Spinal cord (tissue), 10 donors: ENCODE data around the gene SIX2. TPM values are rescaled to one million over a fixed set of nuclear protein-coding genes. Genes with fewer than 3 reads are reported as not detected.
A peak's percentile ranks its signal among the peaks of the same experiment; 100 is the strongest.

Experiments used
- DNase-seq, 6 donors: peaks; one replicate each; pipeline versions ENCODE4 v3.0.0 to v3.0.0-alpha.2; 2013 to 2015; ENCODE audit warnings: low spot score in 6 of 6, low read depth in 4 of 6
- H3K27ac ChIP-seq: one replicate; pipeline ENCODE4 v1.5.1; 2013; ENCODE audit warnings: low read depth, low read length, control low read depth
- H3K27me3 ChIP-seq: one replicate; pipeline ENCODE4 v1.6.1; 2013; ENCODE audit warnings: low read length; ENCODE audit not compliant: control insufficient read depth, insufficient read depth
- H3K36me3 ChIP-seq: one replicate; pipeline ENCODE4 v1.6.1; 2013; ENCODE audit warnings: low read length; ENCODE audit not compliant: control insufficient read depth, insufficient read depth
- H3K4me1 ChIP-seq: one replicate; pipeline ENCODE4 v1.6.1; 2013; ENCODE audit warnings: low read length; ENCODE audit not compliant: control insufficient read depth, insufficient read depth
- H3K4me3 ChIP-seq: one replicate; pipeline ENCODE4 v1.5.1; 2013; ENCODE audit warnings: low read depth, low read length, control low read depth
- H3K9me3 ChIP-seq: one replicate; pipeline ENCODE4 v1.6.1; 2013; ENCODE audit warnings: low read length; ENCODE audit not compliant: control insufficient read depth, insufficient read depth
- WGBS: methylation state at CpG from one replicate; pipeline ENCODE4 v1.1.5; 2013; ENCODE audit warnings: missing lambda C conversion rate; ENCODE audit not compliant: insufficient coverage; 5-methylcytosine and 5-hydroxymethylcytosine counted together
- polyA plus RNA-seq, 2 donors: library from polyadenylated mRNA; unstranded; fragments of 120-200 nt; gene quantifications; one replicate each; pipeline ENCODE4 v1.2.1, GENCODE V29; 2013; ENCODE audit not compliant: insufficient read length in 2 of 2
- total RNA-seq, 2 donors: library from RNA; depleted of rRNA in 1 of 2; stranded (reverse); fragments of 120-200 nt in 1 of 2; fragments of >200 nt in 1 of 2; gene quantifications; one replicate each; pipeline versions ENCODE4 v1.2.3 to v1.2.4, GENCODE V29; 2013 to 2014
- donor health status: healthy.

SIX2 gene
- total and polyA plus RNA-seq, 4 donors: 0.16 to 5.5 (median 0.90) TPM

DNA sequence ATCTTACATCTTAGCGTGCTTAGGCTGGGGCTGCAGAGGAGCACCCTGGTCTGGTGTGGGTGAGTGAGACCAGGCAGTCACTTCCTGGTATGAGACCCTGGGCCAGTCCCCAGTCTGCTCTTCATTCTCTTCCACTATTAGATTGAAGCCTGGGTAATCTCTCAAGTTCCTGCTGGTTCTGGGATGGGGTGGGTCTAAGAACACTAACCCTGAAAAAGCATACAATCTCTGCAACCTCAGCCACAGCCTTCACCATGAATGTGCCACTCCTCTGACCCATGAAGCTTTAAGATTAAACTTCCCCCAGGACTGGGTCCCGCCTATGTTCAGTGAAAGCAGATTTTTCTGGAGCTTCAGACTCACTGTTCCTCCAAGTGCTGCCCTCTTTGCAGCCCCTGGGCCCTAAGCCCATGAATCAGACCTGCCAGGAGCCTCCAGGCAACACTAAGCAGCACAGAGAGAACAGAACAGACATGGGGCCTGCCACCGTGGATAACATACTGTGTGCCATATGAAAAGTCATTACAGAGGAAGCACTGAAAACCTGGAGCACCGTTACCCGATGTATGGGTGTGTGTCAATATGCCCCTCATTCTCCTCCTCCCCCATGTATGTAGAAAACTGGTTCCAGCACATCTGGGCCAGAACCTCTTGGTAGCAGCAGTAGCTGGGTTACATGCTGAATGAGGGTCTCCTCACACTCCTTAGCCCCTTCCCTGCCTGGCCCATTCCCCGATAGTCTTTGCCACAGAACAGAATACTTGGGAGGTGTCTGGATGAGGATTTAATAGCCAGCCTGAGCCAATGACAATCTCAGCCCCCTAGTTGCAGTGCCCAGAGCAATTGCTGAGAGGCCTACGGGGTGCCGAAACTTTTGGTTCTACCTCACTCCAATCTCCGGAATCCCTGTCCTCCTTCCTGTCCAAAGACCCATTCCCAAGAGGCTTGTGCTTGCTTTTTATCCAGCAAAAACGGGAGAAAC lies 2.7 kb upstream of the SIX2 start:
- peaks cover 47% of the 10 kb centered on the region for H3K4me1 ChIP-seq
- H3K27ac ChIP-seq: no peak overlapping the region
- 27% methylated on average over 7 of the region's 10 CpGs for WGBS
- peaks cover 89% of the 10 kb centered on the region for H3K27me3 ChIP-seq
- no peaks in the 10 kb centered on the region for H3K9me3 ChIP-seq
- no peak for DNase-seq
- H3K36me3 ChIP-seq: no peaks in the 10 kb centered on the region
- H3K4me3 ChIP-seq: no peak overlapping the region

DNA sequence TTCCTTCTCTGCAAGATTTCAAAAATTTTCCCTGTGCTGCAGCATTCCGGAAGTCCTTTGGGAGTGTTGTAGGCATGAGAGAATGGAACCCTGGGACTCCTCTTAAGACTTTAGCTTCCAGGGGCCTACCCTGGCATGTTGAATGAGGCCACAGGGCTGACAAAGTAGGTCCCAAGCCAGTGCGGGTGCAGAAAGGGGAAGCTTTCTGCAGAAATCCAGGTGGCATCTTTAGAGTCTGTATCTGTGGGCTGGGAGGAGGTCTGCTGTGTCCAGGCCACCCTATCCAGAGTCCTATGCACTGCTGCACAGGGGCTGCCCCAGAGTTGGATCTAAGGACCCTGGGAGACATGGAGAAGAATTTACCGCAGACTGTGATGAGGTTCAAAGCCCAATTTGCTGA lies 1.9 kb upstream of the SIX2 start:
- peaks cover 94% of the 10 kb centered on the region for H3K27me3 ChIP-seq
- H3K9me3 ChIP-seq: no peaks in the 10 kb centered on the region
- no peaks in the 10 kb centered on the region for H3K36me3 ChIP-seq
- 36% methylated on average over 3 of the region's 3 CpGs for WGBS
- DNase-seq: no peak
- H3K4me1 ChIP-seq: peaks cover 50% of the 10 kb centered on the region
- H3K4me3 ChIP-seq: no peak overlapping the region
- H3K27ac ChIP-seq: no peak overlapping the region

DNA sequence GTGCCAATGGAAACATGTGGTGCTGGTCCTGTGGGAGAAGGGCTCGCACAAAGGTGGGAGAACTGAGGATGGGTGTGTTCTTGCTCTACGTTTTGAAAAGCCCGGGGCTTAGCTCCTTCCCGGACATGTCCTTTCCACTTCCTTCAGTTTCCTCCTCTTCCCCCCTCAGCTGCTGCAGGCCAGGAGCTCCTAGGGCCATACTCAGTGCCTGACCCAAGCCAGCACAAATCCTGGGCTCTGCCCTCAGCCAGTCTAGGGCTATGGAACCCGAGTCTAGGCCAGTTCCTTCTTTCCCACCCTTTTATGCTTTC lies 1.4 kb upstream of the SIX2 start:
- 0% methylated on average over 4 of the region's 5 CpGs for WGBS
- no peak overlapping the region for H3K27ac ChIP-seq
- H3K36me3 ChIP-seq: no peaks in the 10 kb centered on the region
- peaks cover 53% of the 10 kb centered on the region for H3K4me1 ChIP-seq
- no peaks in the 10 kb centered on the region for H3K9me3 ChIP-seq
- peaks cover 96% of the 10 kb centered on the region for H3K27me3 ChIP-seq
- H3K4me3 ChIP-seq: peak overlapping the region; percentile 43
- no peak for DNase-seq

DNA sequence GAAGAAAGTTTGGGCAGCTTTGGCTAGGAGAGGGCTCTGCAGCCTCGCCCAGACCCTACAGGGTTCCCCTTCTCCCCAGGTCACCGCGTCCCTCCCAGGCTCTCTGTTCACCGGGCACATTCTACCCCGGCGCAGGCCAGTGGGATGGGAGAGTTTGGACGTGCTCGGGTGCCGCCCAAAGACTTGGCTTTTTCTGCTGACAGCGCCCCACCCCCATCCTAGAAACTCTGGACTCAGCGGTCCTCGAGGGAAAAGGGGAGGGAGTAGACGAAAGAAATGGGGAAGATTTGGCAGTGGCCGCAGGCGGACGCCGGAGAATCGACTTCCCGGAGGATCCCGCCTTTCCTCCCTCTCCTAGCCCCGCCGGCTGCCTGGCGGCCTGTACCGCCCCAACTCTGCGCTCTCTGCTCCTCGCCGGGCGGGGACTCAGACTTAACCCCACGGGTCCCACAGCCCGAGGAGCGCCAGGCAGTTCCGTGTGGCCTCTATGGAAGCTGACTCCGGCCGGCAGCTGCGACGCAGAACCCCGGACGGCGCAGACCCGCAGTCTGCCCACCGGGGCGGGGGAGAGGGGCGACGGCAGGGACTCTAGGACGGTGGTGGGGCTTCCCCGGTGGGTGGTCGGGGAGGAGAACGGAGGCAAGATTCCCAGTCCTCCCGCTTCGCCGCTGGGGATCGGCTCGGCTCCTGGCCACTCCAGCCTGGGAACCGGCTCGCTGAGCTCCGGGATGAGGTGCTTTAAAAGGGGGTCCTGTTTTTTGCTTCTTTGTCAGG lies 863 bp upstream of the SIX2 start:
- Histone ChIP-seq H3K27ac (peak overlapping the region; percentile 64), H3K36me3 (no peaks in the 10 kb centered on the region), H3K4me1 (peaks cover 56% of the 10 kb centered on the region), H3K4me3 (peak overlapping the region; percentile 43), H3K9me3 (no peaks in the 10 kb centered on the region), H3K27me3 (peaks cover 96% of the 10 kb centered on the region)
- under 1% methylated on average over 35 of the region's 56 CpGs for WGBS
- DNase-seq: peak in 1 of 6 donors; percentile 71

DNA sequence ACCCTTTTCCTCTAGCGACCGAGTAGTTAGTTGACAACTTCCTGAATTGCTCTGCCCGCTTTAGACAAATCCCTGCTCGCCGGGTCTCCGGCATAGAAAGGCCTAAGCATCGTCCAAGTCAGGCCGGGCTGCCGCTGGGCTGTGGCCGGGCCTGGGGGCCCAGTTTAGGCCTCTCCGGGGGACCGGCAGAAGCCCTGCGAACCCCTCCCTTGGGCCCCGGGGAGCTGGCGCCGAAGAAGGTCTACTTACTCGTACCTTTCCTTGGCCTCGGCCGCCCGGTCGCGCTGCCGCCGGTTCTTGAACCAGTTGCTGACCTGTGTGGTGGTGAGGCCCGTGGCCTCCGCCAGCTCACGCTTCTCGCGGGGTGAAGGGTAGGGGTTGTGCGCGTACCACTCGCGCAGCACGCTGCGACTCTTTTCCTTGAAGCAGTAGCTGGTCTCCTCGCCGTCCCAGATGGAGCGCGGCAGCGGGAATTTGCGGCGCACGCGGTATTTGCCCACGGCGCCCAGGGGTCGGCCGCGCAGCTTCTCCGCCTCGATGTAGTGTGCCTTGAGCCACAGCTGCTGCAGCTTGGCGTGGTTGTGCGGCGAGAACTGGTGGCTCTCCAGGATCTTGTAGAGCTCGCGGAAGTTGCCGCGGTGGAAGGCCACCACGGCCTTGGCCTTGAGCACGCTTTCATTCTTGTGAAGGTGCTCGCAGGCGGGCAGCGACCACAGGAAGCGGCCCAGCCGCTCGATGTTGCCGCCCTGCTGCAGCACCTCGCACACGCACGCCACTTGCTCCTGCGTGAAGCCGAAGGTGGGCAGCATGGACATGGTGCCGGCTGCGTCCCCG lies 739 bp downstream of the SIX2 start:
- peaks cover 97% of the 10 kb centered on the region for H3K27me3 ChIP-seq
- H3K36me3 ChIP-seq: no peaks in the 10 kb centered on the region
- whole genome bisulfite sequencing: 4% methylated on average over 75 of the region's 75 CpGs
- H3K27ac ChIP-seq: no peak overlapping the region
- H3K4me3 ChIP-seq: no peak overlapping the region
- peak in 2 of 6 donors; percentile 39 to 49 for DNase-seq
- H3K9me3 ChIP-seq: no peaks in the 10 kb centered on the region
- H3K4me1 ChIP-seq: peaks cover 63% of the 10 kb centered on the region

DNA sequence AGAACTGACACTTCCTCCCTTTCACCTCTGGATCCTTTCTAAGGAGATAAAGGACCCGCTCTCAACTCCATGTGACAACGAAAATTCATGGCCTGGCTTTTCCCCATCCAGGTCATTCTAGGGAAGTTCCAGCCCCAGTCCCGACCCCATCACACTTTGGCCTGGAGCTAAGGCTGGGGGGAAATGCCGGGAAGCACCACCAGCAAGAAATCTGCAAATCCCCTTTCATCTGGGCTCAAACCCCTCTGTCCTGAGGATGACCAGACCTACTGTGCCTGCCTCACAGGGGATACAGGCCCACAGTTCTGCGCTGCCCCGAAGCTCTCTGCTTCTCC lies 1.3 kb downstream of the SIX2 start:
- DNase-seq: no peak
- Histone ChIP-seq H3K27me3 (peaks cover 97% of the 10 kb centered on the region), H3K36me3 (no peaks in the 10 kb centered on the region), H3K9me3 (no peaks in the 10 kb centered on the region), H3K4me1 (peaks cover 57% of the 10 kb centered on the region), H3K27ac (no peak overlapping the region), H3K4me3 (no peak overlapping the region)
- WGBS: 34% methylated on average over 6 of the region's 6 CpGs

DNA sequence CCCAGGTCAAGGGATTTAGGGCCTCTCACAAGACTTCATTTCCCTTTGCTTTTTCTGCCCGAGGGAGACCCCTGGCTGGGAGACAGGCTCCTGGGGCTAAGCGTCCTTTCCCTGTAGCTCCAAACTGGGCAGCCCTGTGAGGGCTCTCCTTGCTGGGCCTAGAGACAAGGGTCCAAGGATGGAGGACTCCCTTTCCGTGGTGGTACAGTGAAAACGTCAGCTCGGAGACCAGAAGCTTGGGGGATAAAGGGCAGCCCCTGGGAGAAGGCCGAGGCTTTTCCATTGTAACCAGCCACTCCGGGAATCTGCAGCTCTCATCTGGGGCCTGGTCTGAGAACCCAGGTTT lies 2.3 kb downstream of the SIX2 start:
- no peak for DNase-seq
- H3K9me3 ChIP-seq: no peaks in the 10 kb centered on the region
- H3K4me3 ChIP-seq: no peak overlapping the region
- no peak overlapping the region for H3K27ac ChIP-seq
- no peaks in the 10 kb centered on the region for H3K36me3 ChIP-seq
- peaks cover 53% of the 10 kb centered on the region for H3K4me1 ChIP-seq
- 48% methylated on average over 7 of the region's 7 CpGs for WGBS
- peaks cover 97% of the 10 kb centered on the region for H3K27me3 ChIP-seq

DNA sequence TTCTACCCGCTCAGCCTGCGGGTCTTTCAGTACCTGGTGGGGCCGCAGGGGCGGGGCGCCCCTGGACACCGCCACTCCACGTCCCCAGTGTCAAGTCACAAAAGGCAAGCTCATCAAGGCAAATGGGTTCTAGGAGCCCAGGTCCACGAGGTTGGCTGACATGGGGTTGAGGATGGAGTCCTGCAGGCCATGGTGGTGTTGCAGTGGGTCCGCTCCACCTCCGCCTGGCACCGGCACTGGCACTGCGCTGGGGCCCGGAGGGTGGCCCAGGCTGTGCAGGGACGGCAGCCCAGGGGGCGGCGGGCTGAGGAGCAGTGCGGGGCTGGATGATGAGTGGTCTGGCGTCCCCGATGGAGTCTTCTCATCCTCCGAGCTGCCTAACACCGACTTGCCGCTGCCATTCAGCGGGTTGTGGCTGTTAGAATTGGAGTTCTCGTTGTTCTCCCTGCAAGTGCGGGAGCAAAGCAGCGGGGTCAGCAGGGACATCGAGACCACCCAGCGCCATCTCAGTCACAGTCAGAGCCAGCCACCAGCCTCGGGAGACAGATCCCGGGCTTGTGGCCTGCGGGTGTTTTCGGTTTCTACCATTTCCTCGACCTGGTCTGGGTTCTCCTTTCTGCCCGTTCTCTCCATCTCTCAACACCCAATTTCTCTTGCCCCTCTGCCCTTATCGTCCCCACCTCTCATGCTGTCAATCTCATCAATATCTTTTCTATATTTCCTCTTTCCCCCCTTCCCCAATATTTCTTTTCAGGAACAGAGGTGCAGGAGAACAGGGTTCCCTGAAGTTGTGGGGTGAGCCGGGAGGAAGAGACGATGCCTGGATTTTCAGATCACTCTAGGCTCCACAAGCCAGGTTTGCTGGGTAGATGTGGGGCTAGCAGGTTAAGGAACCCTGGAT lies 3.0 kb downstream of the SIX2 start:
- H3K36me3 ChIP-seq: no peaks in the 10 kb centered on the region
- 16% methylated on average over 33 of the region's 37 CpGs for WGBS
- no peaks in the 10 kb centered on the region for H3K9me3 ChIP-seq
- DNase-seq: no peak
- peaks cover 97% of the 10 kb centered on the region for H3K27me3 ChIP-seq
- H3K4me1 ChIP-seq: peaks cover 59% of the 10 kb centered on the region
- H3K27ac ChIP-seq: no peak overlapping the region
- no peak overlapping the region for H3K4me3 ChIP-seq
